Right cardiac atrium (tissue), 5 donors: ENCODE measurements around the gene AFF2. TPM values are rescaled to one million over a fixed set of nuclear protein-coding genes. Genes with fewer than 3 reads are reported as not detected.

Experiments used
- ATAC-seq, 2 donors: fragments of 200-7000 bp; cut with Tn5 transposase; one replicate each; pipeline versions ENCODE4 v1.8.0 to v1.9.1; 2020; ENCODE audit warnings: moderate library complexity in 2 of 2, mild to moderate bottlenecking in 1 of 2
- DNase-seq, 3 donors: peaks; one replicate each; pipeline ENCODE4 v3.0.0-alpha.2; 2020
- H3K27ac ChIP-seq: one replicate; pipeline ENCODE4 v1.5.1; 2013; ENCODE audit warnings: mild to moderate bottlenecking, low read length, control low read depth, moderate library complexity
- H3K27me3 ChIP-seq: one replicate; pipeline ENCODE4 v1.6.1; 2013; ENCODE audit not compliant: control insufficient read depth, insufficient read depth
- H3K4me1 ChIP-seq: one replicate; pipeline ENCODE4 v1.6.1; 2013; ENCODE audit warnings: low read length; ENCODE audit not compliant: control insufficient read depth, insufficient read depth
- H3K4me3 ChIP-seq: one replicate; pipeline ENCODE4 v1.5.1; 2013; ENCODE audit warnings: low read length, control low read depth
- H3K9me3 ChIP-seq: one replicate; pipeline ENCODE4 v1.6.1; 2013; ENCODE audit warnings: low read length; ENCODE audit not compliant: control insufficient read depth
- WGBS: extraction: QIAGEN DNeasy Blood & Tissue Kit; methylation state at CpG from one replicate; pipeline ENCODE4 v1.1.7; 2013; 5-methylcytosine and 5-hydroxymethylcytosine counted together
- intact Hi-C, 4 donors: fragments of 100-400 bp; cut with DNase I; formaldehyde crosslinking; loops; one replicate each; pipeline versions ENCODE4 v1.11.0 to v1.14.0; 2022 to 2023
- polyA plus RNA-seq: library from polyadenylated mRNA; stranded (reverse); fragments of 200-250 nt; gene quantifications from one replicate; pipeline ENCODE4 v1.2.3, GENCODE V29; 2013
- total RNA-seq, 4 donors: library from RNA; stranded (reverse); fragmentation: NEBNext Ultra II Directional; extraction: Animal tissue kit (Norgen Biotek cat#: 25700); gene quantifications; one replicate each; pipeline ENCODE4 v1.2.1, GENCODE V29; 2021
- donor health status: healthy with polysubstance abuse.
- donor health status: DM: no; HTN: yes; CAD: no.
- donor health status: DM: no; HTN: no; CAD: no.
- donor health status: DM: no; HTN: yes; CAD: no; lungs with severe emphysema.
- donor health status: DM: yes; HTN: yes; CAD: no.

Gene AFF2
- total and polyA plus RNA-seq, 5 donors, result 1.00 to 3.1 (median 2.3) TPM

DNA sequence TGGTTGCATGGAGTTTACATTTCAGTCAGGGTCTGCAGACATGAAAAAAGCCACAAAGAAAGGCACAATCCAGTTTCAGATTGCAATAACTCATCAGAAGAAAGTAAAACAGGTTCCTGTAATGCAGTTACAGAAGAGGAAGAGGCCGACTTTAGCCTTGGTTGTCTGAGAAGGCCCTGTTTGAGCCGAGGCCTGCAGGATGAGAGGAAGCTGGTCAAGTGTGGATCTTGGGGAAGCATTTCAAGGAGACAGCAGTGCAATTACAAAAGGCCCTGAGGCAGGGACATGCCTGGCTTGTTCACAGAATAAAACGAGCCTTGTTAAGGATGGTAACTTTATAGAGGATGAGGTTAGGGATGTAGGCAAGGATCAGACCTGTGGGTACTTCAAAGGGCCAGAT, 62.4 kb downstream of the AFF2 start:
- no peak for DNase-seq
- H3K4me1 ChIP-seq, result no peaks in the 10 kb centered on the region
- intact Hi-C loops, result no loop called here

DNA sequence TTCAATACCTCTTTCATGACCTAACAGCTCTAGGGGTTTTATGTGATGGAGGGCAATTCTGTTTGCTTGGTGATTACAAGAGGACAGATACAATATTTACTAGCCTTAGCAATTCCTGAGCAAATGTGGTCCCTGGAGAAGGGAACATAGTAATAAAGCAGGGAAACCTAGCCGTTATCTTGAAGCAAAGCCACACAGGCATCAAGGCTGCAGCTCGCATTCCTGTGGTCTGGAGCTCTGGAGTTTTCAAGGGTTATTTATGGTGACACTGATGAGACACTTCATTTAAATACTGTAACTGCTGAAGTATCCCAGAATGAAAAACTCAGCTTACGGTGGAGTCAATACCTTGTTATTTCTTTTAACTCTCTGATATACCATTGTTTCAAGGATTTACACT, 66.8 kb downstream of the AFF2 start:
- Histone ChIP-seq H3K27ac (no peak overlapping the region), H3K4me1 (no peaks in the 10 kb centered on the region), H3K9me3 (no peaks in the 10 kb centered on the region), H3K4me3 (no peak overlapping the region), H3K27me3 (no peaks in the 10 kb centered on the region)
- no peak for ATAC-seq
- WGBS, result 44% methylated on average over 3 of the region's 3 CpGs
- no peak for DNase-seq
- intact Hi-C loops, result no loop called here

More for the DNA sequence above, 62.4 kb downstream of the AFF2 start:
- 63% methylated on average over 3 of the region's 3 CpGs for WGBS
- no peak overlapping the region for H3K27ac ChIP-seq
- no peaks in the 10 kb centered on the region for H3K27me3 ChIP-seq
- no peak overlapping the region for H3K4me3 ChIP-seq
- no peak for ATAC-seq
- H3K9me3 ChIP-seq, result no peaks in the 10 kb centered on the region

DNA sequence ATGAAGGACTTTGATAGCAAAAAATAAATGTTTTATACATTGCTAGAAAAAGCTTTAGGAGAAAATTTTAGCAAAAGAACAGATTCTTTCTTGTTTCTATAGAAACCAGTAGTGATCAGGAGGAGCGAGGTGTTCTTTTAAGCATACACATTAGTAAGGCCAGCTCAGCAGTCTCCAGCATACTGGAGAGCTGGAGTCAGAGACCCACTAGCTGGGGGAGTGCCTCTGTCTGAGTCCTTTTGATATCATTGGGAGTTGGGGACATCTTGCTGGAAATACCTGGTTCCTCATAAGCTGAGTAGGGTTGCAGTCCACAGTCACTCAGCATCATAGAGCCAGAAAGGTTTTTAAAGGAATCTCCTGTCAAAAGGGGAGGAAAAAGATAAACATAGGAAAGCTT, 67.4 kb downstream of the AFF2 start:
- Histone ChIP-seq H3K4me3 (no peak overlapping the region), H3K4me1 (no peaks in the 10 kb centered on the region), H3K27ac (no peak overlapping the region), H3K9me3 (no peaks in the 10 kb centered on the region), H3K27me3 (no peaks in the 10 kb centered on the region)
- 82% methylated on average over 1 of the region's 1 CpG for WGBS
- intact Hi-C loops, result no loop called here
- DNase-seq (no peak), ATAC-seq (no peak)

DNA sequence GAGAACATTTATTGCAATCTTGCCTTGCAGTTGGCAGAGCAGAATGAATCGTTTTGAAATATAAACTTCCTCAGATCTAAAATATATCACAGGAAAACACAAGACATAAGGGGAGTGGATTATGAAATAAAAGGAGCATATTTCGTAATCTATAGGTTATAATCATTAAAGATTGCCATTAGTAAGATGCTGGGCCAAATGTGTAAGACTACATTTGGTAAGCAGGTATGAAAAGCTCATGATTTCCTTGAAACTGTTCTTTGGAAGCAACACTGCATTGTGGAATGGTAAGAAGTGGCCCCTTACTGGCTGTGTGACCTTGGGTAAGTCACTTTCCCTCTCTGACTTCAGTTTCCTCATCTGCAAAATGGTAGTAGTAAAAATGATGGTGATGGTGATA, 68.3 kb downstream of the AFF2 start:
- H3K9me3 ChIP-seq, result no peaks in the 10 kb centered on the region
- H3K27ac ChIP-seq, result no peak overlapping the region
- no peaks in the 10 kb centered on the region for H3K27me3 ChIP-seq
- intact Hi-C loops, result no loop called here
- DNase-seq (no peak), ATAC-seq (no peak)
- WGBS, result 68% methylated on average over 2 of the region's 2 CpGs
- no peaks in the 10 kb centered on the region for H3K4me1 ChIP-seq
- no peak overlapping the region for H3K4me3 ChIP-seq

GRCh38 chrX:148572337-148572736, 71.9 kb downstream of the AFF2 start:
- no peaks in the 10 kb centered on the region for H3K27me3 ChIP-seq
- H3K4me1 ChIP-seq, result no peaks in the 10 kb centered on the region
- H3K27ac ChIP-seq, result no peak overlapping the region
- intact Hi-C loops, result no loop called here
- no peaks in the 10 kb centered on the region for H3K9me3 ChIP-seq
- WGBS, result 84% methylated on average over 4 of the region's 4 CpGs
- H3K4me3 ChIP-seq, result no peak overlapping the region
- DNase-seq, result no peak
- no peak for ATAC-seq

DNA sequence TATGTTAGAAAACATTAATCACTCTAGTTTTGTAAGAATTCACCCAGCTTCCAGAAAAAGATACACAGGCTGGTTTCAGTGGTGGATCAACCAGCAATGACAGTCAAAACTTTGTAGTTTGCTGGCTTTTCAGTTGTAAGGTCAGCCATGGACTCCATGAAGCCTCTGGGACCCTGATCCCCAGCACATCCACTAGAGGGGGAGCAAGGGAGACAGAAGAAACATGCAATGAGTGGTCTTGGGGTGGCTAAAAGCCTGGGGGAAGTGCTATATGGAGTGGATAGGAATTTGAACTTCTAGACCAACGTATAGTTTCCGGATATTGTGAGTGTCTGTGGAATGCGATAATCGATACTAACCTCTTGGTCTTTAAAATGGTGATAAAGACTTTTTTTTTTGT, 72.7 kb downstream of the AFF2 start:
- intact Hi-C loops, result no loop called here
- WGBS, result 90% methylated on average over 4 of the region's 4 CpGs
- Histone ChIP-seq H3K4me1 (no peaks in the 10 kb centered on the region), H3K27me3 (no peaks in the 10 kb centered on the region), H3K27ac (no peak overlapping the region), H3K9me3 (no peaks in the 10 kb centered on the region), H3K4me3 (no peak overlapping the region)
- DNase-seq, result no peak
- no peak for ATAC-seq

DNA sequence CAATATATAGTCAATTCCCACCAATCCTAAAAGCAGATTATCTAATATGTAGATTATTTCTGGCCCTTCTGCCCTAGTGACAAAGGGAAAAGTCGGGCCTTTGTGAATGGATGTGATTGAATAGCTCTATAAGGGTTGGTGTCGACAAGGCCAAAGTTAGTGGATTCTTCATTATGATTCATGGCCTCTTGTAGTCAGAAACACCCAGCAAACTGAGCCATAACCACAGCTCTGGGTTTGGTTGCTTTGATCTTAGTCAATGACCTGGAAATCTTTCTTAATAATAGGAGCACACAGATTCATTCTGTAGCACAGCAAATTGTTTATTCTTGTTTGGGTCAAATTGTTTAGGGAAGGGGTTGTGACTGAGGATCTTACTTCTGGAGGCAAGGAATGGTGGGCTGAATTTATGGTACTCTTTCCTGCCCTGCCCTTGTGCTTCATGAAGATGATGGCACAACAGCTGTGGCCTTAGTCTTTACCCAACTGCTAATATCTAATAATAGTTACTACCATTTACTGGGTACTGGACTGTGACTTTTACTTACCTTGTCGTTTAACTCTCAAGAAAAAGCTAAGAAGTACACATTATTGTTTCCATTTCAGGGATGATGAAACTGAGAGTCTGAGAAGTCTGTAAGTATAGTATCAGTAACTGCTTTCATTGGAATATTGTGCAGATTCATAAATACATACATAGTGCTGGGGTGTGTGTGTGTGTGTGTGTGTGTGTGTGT, 74.0 kb downstream of the AFF2 start:
- no peaks in the 10 kb centered on the region for H3K9me3 ChIP-seq
- no peaks in the 10 kb centered on the region for H3K27me3 ChIP-seq
- H3K4me3 ChIP-seq, result no peak overlapping the region
- intact Hi-C loops, result no loop called here
- H3K4me1 ChIP-seq, result no peaks in the 10 kb centered on the region
- no peak for DNase-seq
- H3K27ac ChIP-seq, result no peak overlapping the region
- no peak for ATAC-seq
- WGBS, result 73% methylated on average over 3 of the region's 3 CpGs

DNA sequence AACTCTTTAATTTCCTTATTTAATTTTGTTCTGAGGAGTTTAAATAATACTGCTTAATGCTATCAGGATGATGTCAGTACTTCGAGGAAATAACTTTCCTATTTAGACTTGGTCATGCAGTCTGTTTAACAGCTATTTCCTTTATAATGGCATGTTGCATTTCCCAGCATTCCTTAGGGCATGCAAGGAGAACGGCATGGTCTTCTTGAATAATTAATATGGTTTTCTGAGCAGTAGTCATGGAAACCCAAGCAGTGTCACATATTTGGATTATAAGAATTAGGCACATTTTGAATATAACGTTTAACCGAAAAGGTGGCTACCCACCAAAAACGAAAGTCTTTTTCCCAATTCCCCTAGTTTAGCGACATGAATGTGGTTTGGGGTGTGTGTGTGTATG, 76.0 kb downstream of the AFF2 start:
- ATAC-seq (no peak), DNase-seq (no peak)
- no peak overlapping the region for H3K4me3 ChIP-seq
- WGBS, result 77% methylated on average over 6 of the region's 6 CpGs
- no peaks in the 10 kb centered on the region for H3K4me1 ChIP-seq
- intact Hi-C loops, result no loop called here
- no peak overlapping the region for H3K27ac ChIP-seq
- H3K9me3 ChIP-seq, result no peaks in the 10 kb centered on the region
- no peaks in the 10 kb centered on the region for H3K27me3 ChIP-seq

GRCh38 chrX:148577741-148578140, 77.3 kb downstream of the AFF2 start:
- H3K4me3 ChIP-seq, result no peak overlapping the region

GRCh38 chrX:148580016-148580415, 79.6 kb downstream of the AFF2 start:
- Histone ChIP-seq H3K9me3 (no peaks in the 10 kb centered on the region), H3K27me3 (no peaks in the 10 kb centered on the region), H3K27ac (no peak overlapping the region), H3K4me1 (no peaks in the 10 kb centered on the region), H3K4me3 (no peak overlapping the region)
- 69% methylated on average over 1 of the region's 1 CpG for WGBS
- ATAC-seq (no peak), DNase-seq (no peak)
- intact Hi-C loops, result no loop called here

More at GRCh38 chrX:148577741-148578140, 77.3 kb downstream of the AFF2 start:
- DNase-seq (no peak), ATAC-seq (no peak)
- Histone ChIP-seq H3K4me1 (no peaks in the 10 kb centered on the region), H3K27me3 (no peaks in the 10 kb centered on the region), H3K9me3 (no peaks in the 10 kb centered on the region), H3K27ac (no peak overlapping the region)
- 64% methylated on average over 3 of the region's 3 CpGs for WGBS
- intact Hi-C loops, result no loop called here

- H3K9me3 ChIP-seq, result no peaks in the 10 kb centered on the region
- intact Hi-C loops, result no loop called here
- H3K4me1 ChIP-seq, result no peaks in the 10 kb centered on the region
- no peaks in the 10 kb centered on the region for H3K27me3 ChIP-seq
- ATAC-seq (no peak), DNase-seq (no peak)
- H3K4me3 ChIP-seq, result no peak overlapping the region
- H3K27ac ChIP-seq, result no peak overlapping the region
Observed at GRCh38 chrX:148582353-148582752, 81.9 kb downstream of the AFF2 start.
